Smooth muscle cell of the pulmonary artery (primary cell): ENCODE data around the gene RRAS. TPM values are rescaled to one million over a fixed set of nuclear protein-coding genes. Genes with fewer than 3 reads are reported as not detected.

Source experiments
- total RNA-seq: library from RNA; depleted of rRNA; stranded (reverse); fragments of >200 nt; gene quantifications from 2 replicates; pipeline ENCODE4 v1.2.3, GENCODE V29; 2014

RRAS gene
- 82.1 and 88.7 TPM in 2 replicates for total RNA-seq

GRCh38 chr19:49640113-49640898 lies at the start of gene RRAS:
Gene RRAS, minus strand, starts transcription at chr19:49640143. Its CDS starts 45 bp downstream, at chr19:49640098.

GRCh38 chr19:49689133-49690078 lies 49.5 kb upstream of the RRAS start, which contains the start of gene ADM5:
Gene ADM5, plus strand, starts transcription at chr19:49689594. Its CDS starts 244 bp downstream, at chr19:49689838.

GRCh38 chr19:49677231-49677900 lies 37.4 kb upstream of the RRAS start, which contains the start of gene PRMT1:
Gene PRMT1, plus strand, starts transcription at chr19:49677271. Its CDS starts 10 bp downstream, at chr19:49677281.

GRCh38 chr19:49665351-49666119 lies 25.6 kb upstream of the RRAS start, which contains the start of the genes BCL2L12 and IRF3:
Gene BCL2L12, plus strand, starts transcription at chr19:49665933. Its CDS starts 760 bp downstream, at chr19:49666693.
Gene IRF3, minus strand, starts transcription at chr19:49665857. Its CDS starts 1,019 bp downstream, at chr19:49664838.

GRCh38 chr19:49641688-49642491 lies 1.9 kb upstream of the RRAS start, which contains the start of gene SCAF1:
Gene SCAF1, plus strand, starts transcription at chr19:49642209. Its CDS starts 2,818 bp downstream, at chr19:49645027.

GRCh38 chr19:49590971-49591730 lies 48.8 kb downstream of the RRAS start, which contains the start of gene PRR12:
Gene PRR12, plus strand, starts transcription at chr19:49591182. Its CDS starts 473 bp downstream, at chr19:49591655.

Other genes starting within 250 kb of the RRAS start
- not detected in 2 replicates for gene PTH2, start 216.7 kb downstream of the RRAS start, total RNA-seq
- not detected in 2 replicates for gene GFY, start 214.8 kb downstream of the RRAS start, total RNA-seq
- 0.17 and 0.20 TPM in 2 replicates for gene SLC17A7, start 198.6 kb downstream of the RRAS start, total RNA-seq
- gene PIH1D1, start 188.3 kb downstream of the RRAS start, total RNA-seq, result 73.1 and 91.4 TPM in 2 replicates
- 18.3 and 19.8 TPM in 2 replicates for gene ALDH16A1, start 186.9 kb downstream of the RRAS start, total RNA-seq
- gene FLT3LG, start 165.9 kb downstream of the RRAS start, total RNA-seq, result 2.3 and 3.5 TPM in 2 replicates
- gene RPL13A, start 152.5 kb downstream of the RRAS start, total RNA-seq, result 1,440 and 2,433 TPM in 2 replicates
- 1,074 and 1,489 TPM in 2 replicates for gene RPS11, start 143.7 kb downstream of the RRAS start, total RNA-seq
- 66.7 and 86.0 TPM in 2 replicates for gene FCGRT, start 127.5 kb downstream of the RRAS start, total RNA-seq
- gene RCN3, start 112.1 kb downstream of the RRAS start, total RNA-seq, result 339 and 441 TPM in 2 replicates
- 30.8 and 33.4 TPM in 2 replicates for gene NOSIP, start 59.6 kb downstream of the RRAS start, total RNA-seq
- gene PRRG2, start 58.8 kb downstream of the RRAS start, total RNA-seq, result 0.65 and 0.86 TPM in 2 replicates
- gene PRR12, start 49.0 kb downstream of the RRAS start, total RNA-seq, result 4.2 and 6.1 TPM in 2 replicates
- 22.7 and 30.5 TPM in 2 replicates for gene SCAF1, start 2.1 kb upstream of the RRAS start, total RNA-seq
- gene IRF3, start 25.7 kb upstream of the RRAS start, total RNA-seq, result 64.3 and 68.0 TPM in 2 replicates
- 2.7 TPM in 2 replicates for gene BCL2L12, start 25.8 kb upstream of the RRAS start, total RNA-seq
- gene PRMT1, start 37.1 kb upstream of the RRAS start, total RNA-seq, result 205 and 248 TPM in 2 replicates
- gene ADM5, start 49.5 kb upstream of the RRAS start, total RNA-seq, result 0.36 and 0.52 TPM in 2 replicates
- 24.3 and 29.3 TPM in 2 replicates for gene CPT1C, start 51.0 kb upstream of the RRAS start, total RNA-seq
- gene TSKS, start 123.2 kb upstream of the RRAS start, total RNA-seq, result 0.52 TPM in 1 of 2 replicates, not detected in the other
- gene AP2A1, start 126.9 kb upstream of the RRAS start, total RNA-seq, result 145 and 148 TPM in 2 replicates
- 21.3 and 30.7 TPM in 2 replicates for gene FUZ, start 173.1 kb upstream of the RRAS start, total RNA-seq
- gene MED25, start 178.1 kb upstream of the RRAS start, total RNA-seq, result 21.0 and 23.4 TPM in 2 replicates
- 78.2 and 83.5 TPM in 2 replicates for gene PTOV1, start 211.0 kb upstream of the RRAS start, total RNA-seq
- 28.7 and 45.7 TPM in 2 replicates for gene PNKP, start 227.4 kb upstream of the RRAS start, total RNA-seq
- 14.1 and 14.3 TPM in 2 replicates for gene AKT1S1, start 237.2 kb upstream of the RRAS start, total RNA-seq
- gene TBC1D17, start 237.6 kb upstream of the RRAS start, total RNA-seq, result 18.6 and 22.7 TPM in 2 replicates